Fibroblast of mammary gland (primary cell): Measurements from ENCODE around the gene APOE.

Experiments used
- DNase-seq: peaks from one replicate; pipeline ENCODE4 v3.0.0-alpha.2; 2010; ENCODE audit warnings: low read depth
- H3K4me3 ChIP-seq: 2 replicates; pipeline ENCODE4 v1.5.1; 2011; ENCODE audit warnings: low read depth, mild to moderate bottlenecking, low read length, moderate library complexity; ENCODE audit not compliant: control insufficient read depth
- TF ChIP-seq, protein P1 (sequence below): conservative IDR thresholded peaks from 2 replicates; pipeline ENCODE4 v1.5.1; 2011; ENCODE audit warnings: low read depth, low read length, inconsistent platforms; ENCODE audit not compliant: control insufficient read depth, insufficient read depth

The APOE gene

GRCh38 chr19:44954649-44955504 lies 49.3 kb downstream of the APOE start, which contains the start of gene CLPTM1:
Gene CLPTM1, plus strand, starts transcription at chr19:44955380. Its CDS starts 16 bp downstream, at chr19:44955396.
- peak within 1 kb of the TSS; percentile 98 for H3K4me3 ChIP-seq
- TF ChIP-seq, protein P1, sequence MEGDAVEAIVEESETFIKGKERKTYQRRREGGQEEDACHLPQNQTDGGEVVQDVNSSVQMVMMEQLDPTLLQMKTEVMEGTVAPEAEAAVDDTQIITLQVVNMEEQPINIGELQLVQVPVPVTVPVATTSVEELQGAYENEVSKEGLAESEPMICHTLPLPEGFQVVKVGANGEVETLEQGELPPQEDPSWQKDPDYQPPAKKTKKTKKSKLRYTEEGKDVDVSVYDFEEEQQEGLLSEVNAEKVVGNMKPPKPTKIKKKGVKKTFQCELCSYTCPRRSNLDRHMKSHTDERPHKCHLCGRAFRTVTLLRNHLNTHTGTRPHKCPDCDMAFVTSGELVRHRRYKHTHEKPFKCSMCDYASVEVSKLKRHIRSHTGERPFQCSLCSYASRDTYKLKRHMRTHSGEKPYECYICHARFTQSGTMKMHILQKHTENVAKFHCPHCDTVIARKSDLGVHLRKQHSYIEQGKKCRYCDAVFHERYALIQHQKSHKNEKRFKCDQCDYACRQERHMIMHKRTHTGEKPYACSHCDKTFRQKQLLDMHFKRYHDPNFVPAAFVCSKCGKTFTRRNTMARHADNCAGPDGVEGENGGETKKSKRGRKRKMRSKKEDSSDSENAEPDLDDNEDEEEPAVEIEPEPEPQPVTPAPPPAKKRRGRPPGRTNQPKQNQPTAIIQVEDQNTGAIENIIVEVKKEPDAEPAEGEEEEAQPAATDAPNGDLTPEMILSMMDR, result no peak
- peak; percentile 96 for DNase-seq

- DNase-seq, result no peak
- TF ChIP-seq, protein P1, result no peak
Observed at GRCh38 chr19:44955505-44956439, 50.2 kb downstream of the APOE start.

GRCh38 chr19:44957526-44957925 lies 51.9 kb downstream of the APOE start:
- DNase-seq, result no peak
- TF ChIP-seq, protein P1, result no peak
- H3K4me3 ChIP-seq, result no peak overlapping the region

More at GRCh38 chr19:44955505-44956439, 50.2 kb downstream of the APOE start:
- H3K4me3 ChIP-seq, result peak overlapping the region; percentile 98

GRCh38 chr19:44958090-44958489 lies 52.5 kb downstream of the APOE start:
- H3K4me3 ChIP-seq, result no peak overlapping the region
- DNase-seq, result no peak
- TF ChIP-seq, protein P1, result no peak
